ENCODE measurements around the gene GMPR2.

The GMPR2 gene

DNA sequence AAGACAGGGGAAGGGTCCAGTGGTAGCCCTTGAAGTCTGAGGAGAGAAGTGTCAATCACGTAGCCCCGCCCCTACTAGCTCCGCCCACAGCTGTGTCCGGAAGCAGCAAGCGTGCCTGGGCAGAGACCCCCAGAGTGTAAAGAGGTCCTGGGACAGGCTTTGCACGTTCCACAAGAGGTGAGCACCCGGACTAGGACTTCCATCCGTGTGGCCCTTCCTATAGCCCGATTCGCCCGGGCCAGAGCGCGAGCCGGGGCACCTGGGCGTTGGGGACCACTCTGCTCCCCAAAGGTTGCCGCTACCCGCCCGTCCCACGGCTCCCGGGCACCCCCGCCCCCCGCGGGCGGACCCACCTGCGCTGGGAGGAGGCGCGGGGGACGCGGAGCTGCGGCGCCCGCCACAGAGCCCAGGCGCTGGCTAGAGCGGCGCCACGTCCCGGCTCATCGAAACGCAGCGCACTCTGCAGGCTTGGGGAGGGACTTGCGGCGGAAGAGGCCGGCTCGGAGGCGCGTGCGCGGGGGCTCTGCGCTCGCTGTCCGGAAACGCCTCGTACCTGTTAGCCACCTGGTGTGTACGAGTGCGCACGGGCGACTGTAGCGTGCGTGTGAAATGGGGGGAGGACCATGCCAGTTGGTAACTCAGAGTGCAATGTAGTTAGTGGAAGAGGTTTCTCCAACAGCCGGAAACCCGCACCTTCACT is 38.6 kb downstream of the GMPR2 start, which contains the start of gene RABGGTA:
RABGGTA (minus strand) TSS at position 464 of the 700 bp plus-strand sequence. CDS start 482 bp downstream, outside the sequence.
- no peak for FAIRE-seq

DNA sequence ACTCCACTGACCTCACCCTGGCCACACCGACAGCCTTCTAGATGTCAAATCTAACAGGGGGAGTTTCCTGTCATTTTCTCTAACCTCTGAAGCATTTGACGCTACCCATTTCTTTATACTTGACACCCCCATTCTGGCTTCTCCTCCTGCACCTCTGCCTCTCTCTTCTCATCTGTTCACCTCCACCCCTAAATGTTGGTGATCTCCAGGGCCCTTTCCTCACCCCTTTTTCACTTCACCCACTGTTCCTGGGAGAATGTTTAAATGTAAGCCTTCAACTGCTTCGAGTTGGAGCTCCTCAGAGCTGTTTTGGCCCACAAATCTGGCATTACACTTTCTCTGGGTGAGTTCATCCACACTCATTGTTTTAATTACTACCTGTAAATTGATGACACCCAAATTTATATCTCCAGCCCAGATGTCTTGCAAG is 39.1 kb downstream of the GMPR2 start:
- no peak for FAIRE-seq

- FAIRE-seq = no peak
Observed at GRCh38 chr14:24272467-24272866, 39.7 kb downstream of the GMPR2 start.

DNA sequence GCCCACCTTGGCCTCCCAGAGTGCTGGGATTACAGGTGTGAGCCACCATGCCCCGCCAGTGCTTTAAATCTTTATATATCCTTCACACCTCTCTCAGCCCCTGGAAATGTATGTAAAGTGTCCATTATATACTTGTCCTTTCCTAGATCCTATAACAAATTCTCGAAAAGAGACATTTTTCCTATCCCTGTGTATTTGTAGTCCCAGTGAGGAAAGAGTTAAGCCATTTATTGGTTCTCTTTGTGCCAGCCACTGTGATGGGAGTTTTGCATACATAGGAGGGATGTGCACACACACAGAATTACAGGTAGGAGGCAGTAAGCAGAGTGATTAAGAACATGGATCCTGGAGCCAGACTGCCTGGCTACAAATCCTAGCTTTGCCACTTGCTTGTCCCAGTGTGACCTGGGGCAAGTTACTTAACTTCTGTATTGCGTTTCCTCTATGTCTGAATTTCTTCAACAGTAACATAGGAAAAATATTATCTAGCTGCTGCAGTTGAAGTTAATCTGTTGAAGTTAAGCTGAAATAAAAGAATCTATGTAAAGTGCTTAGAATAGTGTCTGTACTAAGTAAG is 40.8 kb downstream of the GMPR2 start:
- FAIRE-seq = no peak

DNA sequence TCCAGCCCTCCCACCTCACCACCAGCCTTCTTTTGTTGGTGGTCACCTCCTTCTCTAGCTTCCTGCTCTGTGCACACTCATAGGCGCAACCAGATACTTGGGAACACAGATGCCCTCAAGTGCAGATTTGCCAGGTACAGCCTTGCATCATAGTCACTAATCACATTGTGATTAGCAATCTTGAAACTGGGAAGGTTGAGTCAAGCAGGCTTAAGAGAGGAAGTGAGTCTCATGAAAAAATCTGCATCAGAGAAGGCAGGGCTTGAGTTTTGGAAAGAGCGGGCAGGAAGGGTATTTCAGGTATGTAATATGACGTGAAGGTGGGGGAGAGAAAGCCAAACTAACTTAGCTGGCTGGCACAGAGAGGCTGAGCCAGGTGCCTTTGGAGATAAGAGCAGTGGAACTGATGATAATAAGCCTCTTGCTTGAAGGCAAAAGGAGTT is 41.4 kb downstream of the GMPR2 start:
- FAIRE-seq = no peak

DNA sequence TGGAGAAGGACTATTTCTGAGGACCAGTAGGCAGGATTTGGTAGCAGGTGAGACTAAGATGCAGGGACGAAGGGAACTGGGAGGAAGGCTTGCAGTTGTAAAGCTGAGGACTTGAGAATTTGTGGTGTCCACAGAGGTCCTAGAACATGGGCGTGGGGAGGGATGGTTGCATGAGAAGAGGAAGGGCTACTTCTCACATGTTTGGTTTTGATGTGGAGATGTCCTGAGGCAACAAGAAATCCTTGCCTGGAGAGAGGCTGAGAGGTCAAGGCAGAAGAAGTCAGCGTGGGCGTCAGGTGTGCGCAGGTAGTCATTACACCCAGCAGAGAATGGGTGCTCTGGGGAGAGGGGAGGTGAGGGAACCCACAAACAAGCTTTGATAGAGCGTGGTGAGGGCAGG is 44.3 kb downstream of the GMPR2 start:
- no peak for FAIRE-seq

GRCh38 chr14:24277606-24278321 is 45.0 kb downstream of the GMPR2 start:
- no peak for FAIRE-seq

GRCh38 chr14:24278424-24278823 is 45.7 kb downstream of the GMPR2 start:
- no peak for FAIRE-seq

- FAIRE-seq = no peak
Observed at GRCh38 chr14:24279301-24280186, 46.8 kb downstream of the GMPR2 start.

DNA sequence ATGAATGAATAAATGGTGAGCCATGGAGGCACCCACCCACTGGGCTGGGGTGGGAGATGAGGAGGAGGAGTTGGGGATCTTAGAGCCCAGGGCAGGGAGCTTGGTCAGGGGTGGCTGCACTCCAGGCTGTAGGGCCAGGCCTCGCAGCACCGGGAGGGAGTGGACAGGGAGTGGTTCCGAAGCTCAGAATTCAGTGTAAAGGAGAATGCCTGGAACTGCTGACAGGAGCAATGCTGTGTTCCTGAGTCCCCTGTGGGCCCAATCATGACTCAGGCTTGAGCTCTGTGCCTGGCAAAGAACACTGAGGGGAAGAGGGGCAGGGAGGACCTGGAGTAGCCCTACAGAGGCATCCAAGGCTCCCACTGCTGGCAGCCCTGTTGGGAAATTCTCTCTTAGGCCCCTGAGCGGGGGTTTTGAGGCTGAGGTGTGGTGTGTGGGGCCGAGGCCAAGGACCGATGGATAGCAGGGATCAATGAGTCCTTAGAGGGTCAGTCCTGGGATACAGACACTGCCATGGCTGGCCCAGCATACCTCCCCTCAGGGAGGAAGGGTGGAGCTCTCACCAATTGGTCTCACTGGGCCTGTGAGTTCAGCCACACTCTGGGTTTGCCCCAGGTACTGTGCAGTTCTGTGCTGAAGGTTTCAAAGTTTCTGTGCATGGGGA is 48.2 kb downstream of the GMPR2 start:
- no peak for FAIRE-seq

- no peak for FAIRE-seq
Observed at GRCh38 chr14:24281636-24282035, 48.9 kb downstream of the GMPR2 start.

DNA sequence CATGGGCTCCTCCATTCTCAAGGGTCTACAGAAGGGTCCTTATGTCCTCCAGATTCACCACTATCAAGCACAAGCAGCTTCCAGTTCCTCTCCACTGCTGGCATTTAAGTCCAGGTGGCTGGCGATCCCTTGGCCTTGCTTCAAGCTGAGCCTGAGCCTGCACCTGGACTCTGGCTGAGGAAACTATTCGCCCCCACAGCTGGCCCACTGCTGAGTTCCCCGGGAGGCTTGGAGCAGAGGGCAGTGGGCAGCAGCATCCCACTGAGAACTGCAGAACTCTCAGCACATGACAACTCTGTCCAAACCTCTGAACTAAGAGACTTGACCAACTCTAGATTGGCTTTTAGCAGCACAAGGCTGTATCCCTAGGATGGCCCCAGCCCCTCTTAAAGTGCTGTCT is 50.0 kb downstream of the GMPR2 start:
- FAIRE-seq = no peak

GRCh38 chr14:24283796-24284460 is 51.2 kb downstream of the GMPR2 start:
- no peak for FAIRE-seq

DNA sequence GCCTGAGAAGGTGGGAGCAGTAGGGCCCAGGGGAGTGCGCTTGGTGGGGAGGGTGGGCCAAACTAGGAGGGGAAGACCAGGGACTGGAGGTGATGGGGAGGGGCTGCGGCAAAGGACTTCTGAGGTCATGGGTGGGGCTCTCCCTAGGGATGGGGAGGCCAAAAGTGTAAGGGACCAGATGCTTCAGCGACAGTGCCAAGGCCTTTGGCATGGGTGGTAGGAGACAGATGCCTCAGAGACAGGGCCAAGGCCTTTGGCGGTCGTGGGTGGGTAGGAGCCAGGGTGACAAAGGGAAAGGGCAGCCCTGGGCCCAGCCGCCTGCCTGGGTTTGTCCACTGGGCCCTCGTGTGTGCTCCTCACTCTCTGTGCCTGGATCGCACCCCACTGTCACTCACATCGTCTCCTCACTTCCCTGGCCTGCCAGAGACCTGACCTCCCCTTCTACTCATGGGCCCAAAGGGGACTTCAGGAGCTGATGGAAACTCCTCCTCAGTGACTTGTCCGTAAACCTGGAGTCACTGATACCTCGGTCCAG is 51.8 kb downstream of the GMPR2 start:
- FAIRE-seq = no peak

GRCh38 chr14:24285351-24285750 is 52.6 kb downstream of the GMPR2 start:
- no peak for FAIRE-seq

DNA sequence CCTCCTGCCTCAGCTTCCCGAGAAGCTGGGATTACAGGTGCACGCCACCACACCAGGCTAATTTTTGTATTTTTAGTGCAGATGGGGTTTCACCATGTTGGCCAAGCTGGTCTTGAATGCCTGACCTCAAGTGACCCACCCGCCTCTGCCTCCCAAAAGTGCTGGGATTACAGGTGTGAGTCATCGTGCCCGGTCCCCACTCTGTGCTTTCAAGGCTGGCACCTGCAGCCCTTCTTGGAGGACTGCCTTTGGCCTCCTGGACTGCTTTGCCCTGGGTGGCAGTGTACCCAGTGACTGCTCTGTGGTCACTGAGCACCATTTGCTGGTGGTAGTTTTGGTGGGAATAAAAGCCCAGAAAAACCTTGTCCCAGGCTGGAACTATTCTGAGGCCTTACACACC is 54.3 kb downstream of the GMPR2 start:
- no peak for FAIRE-seq

Data from TTC549 (cell line).